Stomach (tissue), 9 donors: ENCODE data around the gene TTC28. TPM values are rescaled to one million over a fixed set of nuclear protein-coding genes. Genes with fewer than 3 reads are reported as not detected.

ENCODE experiments used
- DNase-seq, 2 donors: peaks; one replicate each; pipeline versions ENCODE4 v3.0.0 to v3.0.0-alpha.2; 2013 to 2019
- H3K27ac ChIP-seq, 5 donors: fragments of 200-600 bp in 4 of 5; sonication (generic) in 4 of 5; one replicate each; pipeline ENCODE4 v1.5.1; 2013 to 2019; ENCODE audit warnings: mild to moderate bottlenecking in 1 of 5, moderate library complexity in 1 of 5
- H3K27me3 ChIP-seq, 3 donors: fragments of 200-600 bp; sonication (generic); one replicate each; pipeline ENCODE4 v1.5.1; 2017 to 2019; ENCODE audit warnings: mixed run types in 1 of 3
- H3K36me3 ChIP-seq, 4 donors: fragments of 200-600 bp; sonication (generic); 1 replicate in 3 of 4; 2 replicates in 1 of 4; pipeline ENCODE4 v1.5.1; 2016 to 2019
- H3K4me1 ChIP-seq, 4 donors: fragments of 200-600 bp; sonication (generic); one replicate each; pipeline ENCODE4 v1.5.1; 2016 to 2019
- H3K4me3 ChIP-seq, 4 donors: fragments of 200-600 bp; sonication (generic) in 3 of 4; one replicate each; pipeline ENCODE4 v1.5.1; 2016 to 2019; ENCODE audit warnings: mild to moderate bottlenecking in 1 of 4
- H3K9me3 ChIP-seq, 4 donors: fragments of 200-600 bp; sonication (generic); one replicate each; pipeline ENCODE4 v1.5.1; 2016 to 2019
- CTCF ChIP-seq, 7 experiments: fragments of 450-650 bp in 4 of 7; fragments of 200-600 bp in 3 of 7; sonication (generic) in 3 of 7; IDR thresholded peaks; one replicate each; pipeline ENCODE4 v1.5.1; 2016 to 2019; ENCODE audit warnings: antibody characterized with exemption in 7 of 7, control low read depth in 2 of 7, mild to moderate bottlenecking in 1 of 7
- EP300 ChIP-seq: sonication (generic); formaldehyde crosslinking; IDR thresholded peaks from one replicate; pipeline ENCODE4 v1.6.1; 2017; ENCODE audit warnings: antibody characterized with exemption
- POLR2A ChIP-seq, 4 donors: fragments of 450-650 bp; IDR thresholded peaks; one replicate each; pipeline ENCODE4 v1.6.1; 2016; ENCODE audit warnings: antibody characterized with exemption in 4 of 4, control low read depth in 2 of 4, mild to moderate bottlenecking in 1 of 4, moderate library complexity in 1 of 4
- POLR2AphosphoS5 ChIP-seq, 3 donors: sonication (generic); formaldehyde crosslinking; IDR thresholded peaks; one replicate each; pipeline ENCODE4 v1.6.1; 2016; ENCODE audit warnings: antibody characterized with exemption in 3 of 3
- WGBS, 5 donors: extraction: QIAGEN DNeasy Blood & Tissue Kit in 3 of 5; methylation state at CpG; one replicate each; pipeline versions ENCODE4 v1.1.5 to v1.1.7; 2013 to 2018; 5-methylcytosine and 5-hydroxymethylcytosine counted together
- intact Hi-C: fragments of 100-400 bp; cut with DNase I; formaldehyde crosslinking; loops from one replicate; pipeline ENCODE4 v1.15.1; 2023; ENCODE audit warnings: low total_unique reads
- polyA plus RNA-seq, 3 donors: library from polyadenylated mRNA; stranded (reverse); fragments of 200-250 nt; gene quantifications; one replicate each; pipeline ENCODE4 v1.2.3, GENCODE V29; 2013
- total RNA-seq, 5 donors: library from RNA; depleted of rRNA; stranded (reverse); fragments of >200 nt; gene quantifications; one replicate each; pipeline versions ENCODE4 v1.1.0 to v1.2.3, GENCODE V29; 2014 to 2016
- donor health status: healthy with polysubstance abuse.
- donor health status: Bipolar disorder and iron deficiency.
- donor health status: healthy.

The TTC28 gene
- total and polyA plus RNA-seq, 8 donors: 1.7 to 53.4 (median 24.6) TPM

- peak in 1 of 2 donors; percentile 51 for DNase-seq
- Histone ChIP-seq H3K36me3 (no peaks in the 10 kb centered on the region), H3K4me3 (no peak overlapping the region), H3K9me3 (no peaks in the 10 kb centered on the region), H3K27ac (no peak overlapping the region), H3K4me1 (no peaks in the 10 kb centered on the region), H3K27me3 (no peaks in the 10 kb centered on the region)
- 77 to 85% (median 83%) methylated on average over 3 of the region's 3 CpGs for WGBS, 5 donors
- TF ChIP-seq POLR2AphosphoS5 (IDR thresholded peaks at IDR 0.05) (no peak), EP300 (no peak), POLR2A (IDR thresholded peaks at IDR 0.05) (no peak), CTCF (IDR thresholded peaks at IDR 0.05) (no peak)
- intact Hi-C loops: no loop called here
Observed at GRCh38 chr22:28582806-28583205, 96.8 kb downstream of the TTC28 start.

- Histone ChIP-seq H3K4me3 (no peak overlapping the region), H3K9me3 (no peaks in the 10 kb centered on the region), H3K4me1 (no peaks in the 10 kb centered on the region), H3K27me3 (no peaks in the 10 kb centered on the region), H3K36me3 (no peaks in the 10 kb centered on the region), H3K27ac (no peak overlapping the region)
- 87 to 92% (median 88%) methylated on average over 8 of the region's 8 CpGs for WGBS, 5 donors
- DNase-seq: no peak
- intact Hi-C loops: no loop called here
- TF ChIP-seq CTCF (IDR thresholded peaks at IDR 0.05) (no peak), POLR2A (IDR thresholded peaks at IDR 0.05) (no peak), POLR2AphosphoS5 (IDR thresholded peaks at IDR 0.05) (no peak), EP300 (no peak)
Observed at GRCh38 chr22:28581016-28581415, 98.6 kb downstream of the TTC28 start.

GRCh38 chr22:28576162-28576561, 103.5 kb downstream of the TTC28 start:
- peaks cover 0 to 9% (median 4%) of the 10 kb centered on the region in 4 donors for H3K4me1 ChIP-seq
- no peak overlapping the region for H3K27ac ChIP-seq
- no peaks in the 10 kb centered on the region for H3K36me3 ChIP-seq
- H3K9me3 ChIP-seq: no peaks in the 10 kb centered on the region
- no peaks in the 10 kb centered on the region for H3K27me3 ChIP-seq
- intact Hi-C loops: no loop called here
- DNase-seq: no peak
- no peak for TF ChIP-seq EP300
- no peak for TF ChIP-seq CTCF (IDR thresholded peaks at IDR 0.05)
- no peak for TF ChIP-seq POLR2AphosphoS5 (IDR thresholded peaks at IDR 0.05)
- no peak for TF ChIP-seq POLR2A (IDR thresholded peaks at IDR 0.05)
- 72 to 87% (median 80%) methylated on average over 3 of the region's 3 CpGs for WGBS, 5 donors
- H3K4me3 ChIP-seq: no peak overlapping the region

GRCh38 chr22:28574159-28574788, 105.4 kb downstream of the TTC28 start:
- intact Hi-C loops: no loop called here
- H3K36me3 ChIP-seq: no peaks in the 10 kb centered on the region
- H3K27ac ChIP-seq: no peak overlapping the region
- TF ChIP-seq POLR2A (IDR thresholded peaks at IDR 0.05): no peak
- TF ChIP-seq EP300: no peak
- TF ChIP-seq POLR2AphosphoS5 (IDR thresholded peaks at IDR 0.05): no peak
- TF ChIP-seq CTCF (IDR thresholded peaks at IDR 0.05): no peak
- H3K4me1 ChIP-seq: peaks cover 0 to 13% (median 9%) of the 10 kb centered on the region in 4 donors
- no peaks in the 10 kb centered on the region for H3K27me3 ChIP-seq
- WGBS, 5 donors: 70 to 88% (median 77%) methylated on average over 4 of the region's 4 CpGs
- no peak for DNase-seq
- no peaks in the 10 kb centered on the region for H3K9me3 ChIP-seq
- H3K4me3 ChIP-seq: no peak overlapping the region
